A549 (cell line): ENCODE data around the gene SNX11. TPM values are rescaled to one million over a fixed set of nuclear protein-coding genes. Genes with fewer than 3 reads are reported as not detected.

ENCODE experiments used
- ATAC-seq, 2 experiments: fragments of 200-7000 bp in 1 of 2; fragments of >200 bp in 1 of 2; cut with Nextera tagmentation in 1 of 2; cut with Tn5 transposase in 1 of 2; 3 replicates each; pipeline versions ENCODE4 v1.8.0 to v1.9.1; 2018 to 2020; ENCODE audit warnings: mild to moderate bottlenecking in 1 of 2, moderate library complexity in 1 of 2
- CTCF ChIA-PET: fragments of 300-600 bp; sonication (Branson Sonifier 250); formaldehyde crosslinking; extraction: SDS; loops from one replicate; lab custom pipeline; 2021; ENCODE audit warnings: antibody characterized with exemption, inconsistent platforms; lab: Yijun Ruan, JAX
- POLR2A ChIA-PET: fragments of 350-600 bp; formaldehyde crosslinking; extraction: SDS; loops from one replicate; lab custom pipeline; 2021; ENCODE audit warnings: antibody characterized with exemption, inconsistent platforms; lab: Yijun Ruan, JAX
- DNase-seq, 2 experiments: peaks; one replicate each; pipeline versions ENCODE4 v3.0.0 to v3.0.0-alpha.2; 2011 to 2016; ENCODE audit warnings: low read depth in 1 of 2, low spot score in 1 of 2
- FAIRE-seq: peaks from 2 replicates; lab custom pipeline; 2011; peaks lifted over from hg19 to GRCh38; lab: Jason Lieb, UNC
- H3K27ac ChIP-seq, 2 experiments: fragments of >200 bp; sonication (Bioruptor Twin); formaldehyde crosslinking; 3 replicates each; pipeline ENCODE4 v1.5.1; 2016 to 2017
- H3K4me1 ChIP-seq: fragments of >200 bp; sonication (Bioruptor Twin); formaldehyde crosslinking; 3 replicates; pipeline ENCODE4 v1.6.1; 2016
- H3K4me2 ChIP-seq: fragments of >200 bp; sonication (Bioruptor Twin); formaldehyde crosslinking; 3 replicates; pipeline ENCODE4 v1.6.1; 2016
- H3K4me3 ChIP-seq: fragments of >200 bp; sonication (Bioruptor Twin); formaldehyde crosslinking; 3 replicates; pipeline ENCODE4 v1.5.1; 2016
- H3K9me3 ChIP-seq: fragments of >200 bp; sonication (Bioruptor Twin); formaldehyde crosslinking; 3 replicates; pipeline ENCODE4 v1.6.1; 2016
- BHLHE40 ChIP-seq: IDR thresholded peaks from 2 replicates; pipeline ENCODE4 v1.6.1; 2012; ENCODE audit warnings: low read depth, low read length, inconsistent platforms
- CBX2 ChIP-seq: fragments of 200-600 bp; sonication (generic); IDR thresholded peaks from 2 replicates; pipeline ENCODE4 v1.6.1; 2016; ENCODE audit warnings: low read depth, mild to moderate bottlenecking, borderline replicate concordance
- CEBPB ChIP-seq, 2 experiments: fragments of >200 bp in 1 of 2; sonication (Bioruptor Twin) in 1 of 2; formaldehyde crosslinking in 1 of 2; IDR thresholded peaks; 2 replicates each; pipeline ENCODE4 v1.6.1; 2012 to 2016
- CHD2 ChIP-seq: fragments of 150-350 bp; IDR thresholded peaks from 2 replicates; pipeline ENCODE4 v1.6.1; 2014; ENCODE audit warnings: low read length; ENCODE audit not compliant: partially characterized antibody
- CHD4 ChIP-seq: fragments of 200-600 bp; sonication (generic); IDR thresholded peaks from 2 replicates; pipeline ENCODE4 v1.6.1; 2016; ENCODE audit warnings: antibody characterized with exemption, mild to moderate bottlenecking, borderline replicate concordance
- E2F6 ChIP-seq: IDR thresholded peaks from 2 replicates; pipeline ENCODE4 v1.6.1; 2012; ENCODE audit warnings: low read depth, borderline replicate concordance
- EHF ChIP-seq: fragments of 250-450 bp; sonication (Bioruptor Pico); IDR thresholded peaks from 2 replicates; pipeline ENCODE4 v1.5.0; 2020; ENCODE audit warnings: mild to moderate bottlenecking
- EP300 ChIP-seq, 2 experiments: fragments of >200 bp; sonication (Bioruptor Twin); formaldehyde crosslinking; IDR thresholded peaks; 2 replicates in 1 of 2; 3 replicates in 1 of 2; pipeline ENCODE4 v1.6.1; 2016 to 2017
- FOSB ChIP-seq: fragments of 250-450 bp; sonication (Bioruptor Pico); IDR thresholded peaks from 2 replicates; pipeline ENCODE4 v1.5.0; 2020; ENCODE audit warnings: mild to moderate bottlenecking, moderate library complexity
- GATA3 ChIP-seq: IDR thresholded peaks from 2 replicates; pipeline ENCODE4 v1.6.1; 2012; ENCODE audit warnings: borderline replicate concordance
- HMGXB4 ChIP-seq: fragments of 250-450 bp; sonication (Bioruptor Pico); IDR thresholded peaks from 2 replicates; pipeline ENCODE4 v1.5.0; 2021; ENCODE audit warnings: mild to moderate bottlenecking, moderate library complexity, borderline replicate concordance
- HOXA7 ChIP-seq: fragments of 250-450 bp; sonication (Bioruptor Pico); IDR thresholded peaks from 2 replicates; pipeline ENCODE4 v1.5.0; 2020; ENCODE audit warnings: mild to moderate bottlenecking, moderate library complexity
- MAX ChIP-seq: IDR thresholded peaks from 2 replicates; pipeline ENCODE4 v1.6.1; 2012
- NFE2L2 ChIP-seq: fragments of 150-350 bp; conservative IDR thresholded peaks from 2 replicates; pipeline ENCODE4 v1.6.1; 2014; ENCODE audit warnings: low read length
- TP53 ChIP-seq: fragments of 250-450 bp; sonication (Bioruptor Pico); IDR thresholded peaks from 2 replicates; pipeline ENCODE4 v1.5.0; 2021; ENCODE audit warnings: mild to moderate bottlenecking, moderate library complexity
- USF2 ChIP-seq: fragments of 450-650 bp; IDR thresholded peaks from 2 replicates; pipeline ENCODE4 v1.6.1; 2014; ENCODE audit warnings: antibody characterized with exemption
- ZNF302 ChIP-seq: fragments of 250-450 bp; sonication (Bioruptor Pico); IDR thresholded peaks from 2 replicates; pipeline ENCODE4 v1.9.0; 2021; ENCODE audit warnings: inconsistent platforms, mild to moderate bottlenecking, moderate library complexity
- WGBS: methylation state at CpG from one replicate; pipeline ENCODE4 v1.1.6; 2017; ENCODE audit errors: missing lambda C conversion rate; 5-methylcytosine and 5-hydroxymethylcytosine counted together
- polyA plus RNA-seq, 4 experiments: library from polyadenylated mRNA; depleted of rRNA in 3 of 4; stranded (reverse); fragments of >200 nt; fragmentation: RNase III in 1 of 4; extraction: RNeasy Plus Mini Kit Qiagen cat#74134 plus additional on column Dnase treatment in 1 of 4; gene quantifications; 2 replicates in 3 of 4; 3 replicates in 1 of 4; pipeline ENCODE4 v1.2.3, GENCODE V29; 2011 to 2017

The SNX11 gene
- polyA plus RNA-seq, 2 of the 4 experiments (the other 2 are of a cell fraction), result 22.3 to 28.4 TPM

GRCh38 chr17:48144976-48145798 lies 37.6 kb downstream of the SNX11 start:
- no peak for ATAC-seq

GRCh38 chr17:48148029-48148770 lies 40.6 kb downstream of the SNX11 start:
- no peaks in the 10 kb centered on the region for H3K4me1 ChIP-seq
- H3K4me3 ChIP-seq, result no peak overlapping the region
- TF ChIP-seq MAX (no peak), NFE2L2 (no peak), EP300 (IDR thresholded peaks at IDR 0.05) (no peak), GATA3 (no peak), ZNF302 (CRISPR knock-in tag) (no peak), E2F6 (no peak), USF2 (no peak), EHF (CRISPR knock-in tag) (no peak), HMGXB4 (CRISPR knock-in tag) (no peak), CBX2 (no peak), HOXA7 (CRISPR knock-in tag) (no peak), CEBPB (IDR thresholded peaks at IDR 0.05) (no peak)
- CTCF ChIA-PET, result interaction anchor here (0.7 to 7.4 kb wide), 14 partner anchors 9 to 470 kb away, joined by 3 to 52 read pairs (median 4); partner anchors contain the start of gene HOXB5
- H3K4me2 ChIP-seq, result no peak overlapping the region
- POLR2A ChIA-PET, result no interaction called here
- no peak overlapping the region for H3K27ac ChIP-seq
- 75% methylated on average over 14 of the region's 14 CpGs for WGBS
- FAIRE-seq (no peak), DNase-seq (no peak), ATAC-seq (no peak; a peak in 1 of 6 replicates)
- H3K9me3 ChIP-seq, result no peaks in the 10 kb centered on the region

More at GRCh38 chr17:48144976-48145798, 37.6 kb downstream of the SNX11 start:
- H3K4me3 ChIP-seq, result no peak overlapping the region
- H3K9me3 ChIP-seq, result no peaks in the 10 kb centered on the region
- DNase-seq (no peak), FAIRE-seq (no peak)
- H3K4me1 ChIP-seq, result no peaks in the 10 kb centered on the region
- WGBS, result 91% methylated on average over 3 of the region's 3 CpGs
- H3K27ac ChIP-seq, result no peak overlapping the region
- CTCF ChIA-PET, result interaction anchor here (0.8 to 7.4 kb wide), 4 partner anchors 9 to 120 kb away, joined by 3 to 52 read pairs (median 4); no protein-coding TSS in a partner anchor
- TF ChIP-seq CBX2, result no peak
- no peak for TF ChIP-seq TP53
- TF ChIP-seq FOSB, result no peak
- no peak for TF ChIP-seq E2F6
- no peak for TF ChIP-seq CHD2
- no peak for TF ChIP-seq CHD4
- TF ChIP-seq BHLHE40, result no peak
- H3K4me2 ChIP-seq, result no peak overlapping the region
- POLR2A ChIA-PET, result no interaction called here
